Measurements from ENCODE around the gene SPEF2. TPM values are rescaled to one million over a fixed set of nuclear protein-coding genes. Genes with fewer than 3 reads are reported as not detected.
A peak's percentile ranks its signal among the peaks of the same experiment; 100 is the strongest.
"Not testable (repeated sequence)": the region's sequence is repeated elsewhere in the genome, so short reads cannot be mapped to it uniquely, and the experiment has no call there.

SPEF2 gene
- total RNA-seq, 1 donor from 2014 or later: 5.8 TPM

DNA sequence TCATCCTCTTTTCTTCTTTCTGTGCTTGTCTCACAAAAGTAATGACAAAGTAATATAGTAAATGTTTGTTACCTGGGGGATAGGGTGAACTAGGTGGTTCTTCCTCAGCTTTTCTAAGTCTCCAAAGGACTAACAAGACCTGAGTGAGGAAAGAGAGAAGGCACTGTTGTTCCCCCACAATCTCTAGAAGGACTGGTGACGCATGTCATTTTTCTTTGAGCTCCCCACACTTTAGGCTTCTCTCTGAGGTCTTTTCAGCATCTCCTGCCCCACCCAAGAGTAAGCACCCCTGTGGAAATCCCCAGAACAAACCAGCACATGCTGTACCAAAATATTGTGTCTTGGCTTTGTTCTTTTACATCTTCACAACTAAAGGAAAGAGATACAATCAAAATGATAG lies 236.6 kb downstream of the SPEF2 start:
- Mint-ChIP-seq H3K27me3 (no peaks in the 10 kb centered on the region), H3K9me3 (no peaks in the 10 kb centered on the region), H3K27ac (peak overlapping the region; percentile 99), H3K36me3 (ENCODE audit: low read depth) (peaks cover 22% of the 10 kb centered on the region), H3K4me3 (peak overlapping the region; percentile 87), H3K4me1 (peaks cover 70% of the 10 kb centered on the region)
- DNase-seq: peak; percentile 94
- intact Hi-C loops (cut with micrococcal nuclease): no loop called here

DNA sequence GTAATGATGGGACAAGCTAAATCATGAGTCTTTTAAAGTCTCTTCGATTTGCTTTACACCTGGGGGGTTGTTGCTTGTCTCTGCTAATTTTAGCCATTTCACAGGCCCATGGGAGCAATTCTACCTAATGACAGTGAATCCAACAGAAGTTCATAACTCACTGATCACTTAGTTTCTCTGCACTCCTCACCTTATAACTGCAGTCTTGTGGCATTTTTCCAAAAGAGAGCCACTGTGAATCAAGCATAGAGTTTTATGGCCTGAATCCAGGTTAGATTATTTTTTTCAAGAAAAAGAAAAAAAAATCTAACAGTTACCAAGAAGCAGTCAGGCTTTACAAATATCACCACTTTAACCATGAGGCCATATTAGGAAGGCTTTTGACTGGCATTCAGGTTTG lies 237.5 kb downstream of the SPEF2 start:
- no peaks in the 10 kb centered on the region for H3K9me3 Mint-ChIP-seq
- peaks cover 30% of the 10 kb centered on the region for H3K36me3 Mint-ChIP-seq (ENCODE audit: low read depth)
- peaks cover 75% of the 10 kb centered on the region for H3K4me1 Mint-ChIP-seq
- peak; percentile 71 for DNase-seq
- no peaks in the 10 kb centered on the region for H3K27me3 Mint-ChIP-seq
- H3K4me3 Mint-ChIP-seq: peak overlapping the region; percentile 87
- intact Hi-C loops (cut with micrococcal nuclease): loop anchor here (5.0 kb wide), 1 partner anchor 297 kb away; the partner anchor contains the start of genes LMBRD2 and SKP2
- H3K27ac Mint-ChIP-seq: peak overlapping the region; percentile 99

DNA sequence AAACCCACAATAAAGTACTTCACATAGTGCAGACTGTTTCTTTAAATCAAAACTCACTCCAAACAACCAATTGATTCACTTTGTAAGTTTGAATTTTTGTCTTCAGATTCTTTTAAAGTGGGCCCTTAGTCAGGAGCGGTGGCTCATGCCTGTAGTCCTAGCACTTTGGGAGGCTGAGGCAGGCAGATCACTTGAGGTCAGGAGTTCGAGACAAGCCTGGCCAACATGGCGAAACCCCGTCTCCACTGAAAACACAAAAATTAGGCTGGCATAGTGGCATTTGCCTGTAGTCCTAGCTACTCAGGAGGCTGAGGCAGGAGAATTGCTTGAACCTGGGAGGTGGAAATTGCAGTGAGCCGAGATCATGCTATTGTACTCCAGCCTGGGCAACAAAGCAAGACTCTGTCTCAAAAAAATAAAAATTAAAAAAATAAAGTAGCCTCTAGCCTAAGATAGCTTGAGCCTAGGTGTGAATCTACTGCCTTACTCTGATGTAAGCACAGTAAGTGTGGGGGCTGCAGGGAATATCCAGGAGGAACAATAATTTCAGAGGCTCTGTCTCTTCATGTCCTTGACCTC lies 238.6 kb downstream of the SPEF2 start:
- peak; percentile 72 for DNase-seq
- Mint-ChIP-seq H3K4me3 (peak overlapping the region; percentile 87), H3K36me3 (ENCODE audit: low read depth) (peaks cover 41% of the 10 kb centered on the region), H3K27ac (peak overlapping the region; percentile 74), H3K4me1 (peaks cover 78% of the 10 kb centered on the region)
- intact Hi-C loops (cut with micrococcal nuclease): loop anchor here (2.0 to 5.0 kb wide), 4 partner anchors 71 to 296 kb away; partner anchors contain the start of genes LMBRD2, SKP2 and SPEF2
- not testable (repeated sequence) for H3K9me3 Mint-ChIP-seq, H3K27me3 Mint-ChIP-seq

DNA sequence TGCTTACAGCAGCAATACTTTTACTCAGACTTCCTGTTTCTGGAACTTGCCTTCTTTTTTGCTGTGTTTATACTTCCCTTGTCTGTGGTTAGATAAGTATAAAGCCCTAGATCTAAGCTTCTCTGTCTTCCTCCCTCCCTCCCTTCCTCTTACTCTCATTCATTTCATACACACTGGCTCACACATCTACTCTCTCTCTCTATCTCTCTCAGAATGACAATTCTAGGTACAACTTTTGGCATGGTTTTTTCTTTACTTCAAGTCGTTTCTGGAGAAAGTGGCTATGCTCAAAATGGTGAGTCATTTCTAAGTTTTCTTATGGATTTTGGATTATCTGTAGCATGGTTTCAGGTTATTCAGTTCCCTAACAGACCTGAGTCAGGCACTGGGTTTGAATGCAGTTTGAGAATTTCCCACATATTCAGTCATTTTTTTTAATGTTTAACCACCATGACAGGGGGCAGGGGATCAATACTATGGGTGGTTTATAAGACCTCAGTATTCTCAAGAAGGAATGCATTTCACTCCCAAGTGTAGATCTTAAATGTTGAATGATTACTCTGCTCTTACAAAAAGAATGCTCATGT lies 239.2 kb downstream of the SPEF2 start, which contains the start of gene IL7R:
TSS of gene IL7R (plus strand) at position 127 of the 587 bp plus-strand sequence. CDS start at position 214, 87 bp downstream.
- Mint-ChIP-seq H3K36me3 (ENCODE audit: low read depth) (peaks cover 47% of the 10 kb centered on the region), H3K9me3 (no peaks in the 10 kb centered on the region), H3K27ac (peak within 1 kb of the TSS; percentile 99), H3K4me3 (peak within 1 kb of the TSS; percentile 87), H3K4me1 (peaks cover 78% of the 10 kb centered on the region), H3K27me3 (no peaks in the 10 kb centered on the region)
- peak; percentile 82 for DNase-seq
- intact Hi-C loops (cut with micrococcal nuclease): loop anchor here (1.0 to 5.0 kb wide), 10 partner anchors 21 to 295 kb away; partner anchors contain the start of genes LMBRD2, SKP2 and SPEF2

DNA sequence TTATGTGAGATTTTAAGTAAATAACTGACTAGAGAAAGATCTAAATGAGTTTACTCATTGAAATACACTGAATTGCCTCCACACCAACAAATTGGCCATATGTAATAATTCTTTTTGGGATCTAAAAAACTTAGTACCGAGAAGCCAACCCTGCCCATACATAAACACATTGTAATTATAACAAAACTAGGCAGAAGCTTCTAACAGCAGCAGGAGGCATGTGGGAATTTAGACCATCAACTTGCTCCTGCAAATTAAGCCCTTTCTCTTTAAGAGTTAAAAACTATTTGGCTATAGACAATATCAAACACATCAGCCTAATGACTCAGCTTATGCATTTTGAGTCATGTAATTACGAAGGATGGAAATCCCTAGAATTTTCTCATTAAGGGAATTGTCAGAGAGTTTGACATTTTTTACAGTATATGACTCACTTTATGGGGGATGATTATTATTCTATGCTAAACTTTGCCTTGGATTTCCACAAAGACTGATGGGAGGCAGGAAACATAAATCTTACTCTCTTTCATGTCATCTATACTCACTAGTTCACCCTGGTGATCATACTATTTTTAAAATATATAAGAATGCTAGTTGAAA lies 240.0 kb downstream of the SPEF2 start:
- H3K4me3 Mint-ChIP-seq: peak overlapping the region; percentile 76

DNA sequence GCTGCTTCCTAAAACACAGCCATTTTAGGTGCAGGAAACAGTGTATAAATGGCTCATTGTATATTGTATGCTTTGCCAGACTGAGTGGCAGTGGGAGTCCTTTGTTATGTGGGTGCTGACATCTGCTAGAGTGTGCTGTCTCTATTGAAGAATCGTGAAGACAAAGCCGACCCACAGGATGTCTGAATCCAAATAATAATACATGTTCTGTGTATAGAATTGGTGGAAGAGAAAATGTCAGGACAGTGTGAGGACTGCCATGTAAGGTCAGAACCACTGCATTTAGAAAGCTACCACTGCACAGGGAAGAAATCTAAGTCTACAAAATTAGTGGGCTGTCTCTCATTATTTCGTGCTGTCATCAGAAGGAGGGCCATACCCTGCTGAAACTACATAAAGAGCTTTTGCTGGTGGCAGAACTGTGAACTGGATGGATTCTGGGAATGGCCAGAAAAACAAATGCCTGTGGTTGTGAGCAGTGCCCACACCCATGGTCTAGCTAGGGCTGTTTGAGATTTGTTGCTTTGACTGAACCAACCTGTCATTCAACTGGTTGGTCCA lies 241.5 kb downstream of the SPEF2 start:
- DNase-seq: peak; percentile 80
- H3K4me3 Mint-ChIP-seq: peak overlapping the region; percentile 87
- intact Hi-C loops (cut with micrococcal nuclease): loop anchor here (2.0 to 5.0 kb wide), 2 partner anchors 26 to 293 kb away; partner anchors contain the start of genes LMBRD2 and SKP2
- H3K36me3 Mint-ChIP-seq (ENCODE audit: low read depth): peaks cover 61% of the 10 kb centered on the region
- H3K4me1 Mint-ChIP-seq: peaks cover 82% of the 10 kb centered on the region
- H3K27me3 Mint-ChIP-seq: no peaks in the 10 kb centered on the region
- H3K27ac Mint-ChIP-seq: peak overlapping the region; percentile 88
- H3K9me3 Mint-ChIP-seq: no peaks in the 10 kb centered on the region

More for the DNA sequence above, 240.0 kb downstream of the SPEF2 start:
- Mint-ChIP-seq H3K36me3 (ENCODE audit: low read depth) (peaks cover 55% of the 10 kb centered on the region), H3K27me3 (no peaks in the 10 kb centered on the region), H3K27ac (peak overlapping the region; percentile 74), H3K4me1 (peaks cover 79% of the 10 kb centered on the region), H3K9me3 (no peaks in the 10 kb centered on the region)
- intact Hi-C loops (cut with micrococcal nuclease): loop anchor here (1.0 to 5.0 kb wide), 11 partner anchors 21 to 295 kb away; partner anchors contain the start of genes LMBRD2, SKP2 and SPEF2
- peak; percentile 69 for DNase-seq

DNA sequence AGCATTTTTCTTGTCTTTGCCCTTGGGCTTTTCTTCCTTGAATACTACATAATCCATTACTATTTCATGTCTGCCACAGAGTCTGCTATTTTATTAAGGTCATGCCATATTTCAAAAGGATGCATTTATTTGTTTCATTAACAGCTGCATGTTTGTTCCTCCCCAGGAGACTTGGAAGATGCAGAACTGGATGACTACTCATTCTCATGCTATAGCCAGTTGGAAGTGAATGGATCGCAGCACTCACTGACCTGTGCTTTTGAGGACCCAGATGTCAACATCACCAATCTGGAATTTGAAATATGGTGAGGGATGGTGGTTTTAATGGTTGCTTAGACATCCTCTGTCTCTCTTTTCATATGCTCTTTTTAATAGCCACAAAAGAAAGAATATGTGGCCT lies 243.0 kb downstream of the SPEF2 start:
- Mint-ChIP-seq H3K36me3 (ENCODE audit: low read depth) (peaks cover 72% of the 10 kb centered on the region), H3K9me3 (no peaks in the 10 kb centered on the region), H3K27ac (peak overlapping the region; percentile 88), H3K27me3 (no peaks in the 10 kb centered on the region), H3K4me1 (peaks cover 76% of the 10 kb centered on the region), H3K4me3 (peak overlapping the region; percentile 87)
- intact Hi-C loops (cut with micrococcal nuclease): no loop called here
- DNase-seq: peak; percentile 49

DNA sequence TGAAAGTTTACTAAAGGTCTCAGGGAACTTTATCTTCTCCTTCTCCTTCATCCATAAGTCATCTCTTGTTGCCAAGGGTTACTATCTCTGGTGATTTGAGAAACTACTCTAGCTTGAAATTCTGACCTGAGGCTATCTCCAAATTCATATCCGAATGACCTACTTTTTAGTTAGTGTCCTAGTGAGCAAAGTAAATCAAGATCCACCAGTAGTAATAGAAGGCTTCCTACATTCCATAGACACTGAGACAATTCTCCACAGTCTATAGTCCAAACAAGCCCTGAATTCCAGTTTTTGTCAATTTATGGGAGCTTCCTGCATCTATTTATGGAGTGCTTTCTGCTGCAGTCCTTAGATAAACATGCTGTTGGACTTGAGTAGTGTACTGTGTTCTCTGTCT lies 244.1 kb downstream of the SPEF2 start:
- peak overlapping the region; percentile 87 for H3K4me3 Mint-ChIP-seq
- peak overlapping the region; percentile 88 for H3K27ac Mint-ChIP-seq
- no peak for DNase-seq
- H3K9me3 Mint-ChIP-seq: no peaks in the 10 kb centered on the region
- intact Hi-C loops (cut with micrococcal nuclease): loop anchor here (2.0 kb wide), 1 partner anchor 15 kb away; no protein-coding TSS in a partner anchor
- peaks cover 74% of the 10 kb centered on the region for H3K4me1 Mint-ChIP-seq
- H3K36me3 Mint-ChIP-seq (ENCODE audit: low read depth): peaks cover 77% of the 10 kb centered on the region
- no peaks in the 10 kb centered on the region for H3K27me3 Mint-ChIP-seq

DNA sequence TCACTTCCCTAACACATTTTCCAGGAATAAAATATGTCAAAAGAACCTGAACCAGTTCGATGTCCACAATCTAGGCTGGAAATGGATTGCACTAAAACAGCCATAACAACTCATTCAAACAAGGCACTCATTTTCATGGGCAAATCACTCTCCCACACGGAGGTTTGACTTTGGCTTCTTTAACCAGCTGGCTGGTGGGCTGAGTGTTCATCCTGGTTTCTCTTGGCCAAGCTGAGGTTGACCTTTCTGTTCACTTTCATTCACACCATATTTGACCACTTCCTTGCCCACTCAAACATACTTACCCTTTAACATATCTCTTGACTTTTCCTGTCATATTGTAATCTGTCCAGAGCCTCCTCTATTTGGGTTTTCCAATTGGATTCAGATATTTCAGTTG lies 244.5 kb downstream of the SPEF2 start:
- Mint-ChIP-seq H3K4me3 (peak overlapping the region; percentile 87), H3K36me3 (ENCODE audit: low read depth) (peaks cover 79% of the 10 kb centered on the region), H3K27me3 (no peaks in the 10 kb centered on the region), H3K27ac (peak overlapping the region; percentile 88), H3K9me3 (no peaks in the 10 kb centered on the region), H3K4me1 (peaks cover 71% of the 10 kb centered on the region)
- peak; percentile 54 for DNase-seq
- intact Hi-C loops (cut with micrococcal nuclease): loop anchor here (2.0 kb wide), 1 partner anchor 15 kb away; no protein-coding TSS in a partner anchor

DNA sequence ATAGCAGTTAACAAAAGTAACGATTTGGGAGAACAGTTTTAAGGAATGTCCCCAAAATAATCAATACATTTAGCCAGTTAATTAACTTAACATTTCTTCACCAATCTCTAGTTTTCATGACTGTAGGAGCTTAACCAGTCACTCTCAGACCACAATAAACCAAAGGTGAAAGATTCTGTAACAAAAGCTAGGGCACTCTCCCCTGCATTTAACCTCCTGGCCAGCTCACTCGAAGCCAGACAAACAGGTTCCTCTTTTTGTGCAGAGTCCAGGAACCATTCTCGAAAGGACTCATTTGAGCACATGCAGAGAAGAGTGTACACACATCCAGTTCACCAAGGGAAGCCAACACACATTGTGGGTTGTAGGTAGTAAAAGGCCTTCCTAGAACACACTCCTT lies 245.5 kb downstream of the SPEF2 start:
- Mint-ChIP-seq H3K27me3 (no peaks in the 10 kb centered on the region), H3K27ac (peak overlapping the region; percentile 88), H3K9me3 (no peaks in the 10 kb centered on the region), H3K4me3 (peak overlapping the region; percentile 87), H3K36me3 (ENCODE audit: low read depth) (peaks cover 82% of the 10 kb centered on the region), H3K4me1 (peaks cover 68% of the 10 kb centered on the region)
- peak; percentile 69 for DNase-seq
- intact Hi-C loops (cut with micrococcal nuclease): loop anchor here (2.0 kb wide), 1 partner anchor 14 kb away; no protein-coding TSS in a partner anchor

Other genes with a start within 250 kb of the SPEF2 start
- gene IL7R, start 239.0 kb downstream of the SPEF2 start, total RNA-seq: 57.7 and 64.1 TPM in 2 replicates